Chondrocyte (in vitro differentiated cells): Measurements from ENCODE around the gene CCDC88C. TPM values are rescaled to one million over a fixed set of nuclear protein-coding genes. Genes with fewer than 3 reads are reported as not detected.

Experiments
- DNase-seq: peaks from one replicate; pipeline ENCODE4 v3.0.0; 2021; ENCODE audit warnings: mixed read lengths, low spot score
- H3K27ac Mint-ChIP-seq: one replicate; pipeline ENCODE4 v1.8.0; 2021; ENCODE audit warnings: mild to moderate bottlenecking, moderate library complexity, mixed read lengths; ENCODE audit not compliant: unreplicated experiment
- H3K27me3 Mint-ChIP-seq: 2 replicates; pipeline ENCODE4 v1.8.0; 2021; ENCODE audit warnings: low read depth, mixed read lengths
- H3K36me3 Mint-ChIP-seq: 2 replicates; pipeline ENCODE4 v1.8.0; 2021; ENCODE audit warnings: low read depth, mixed read lengths
- H3K4me1 Mint-ChIP-seq: 2 replicates; pipeline ENCODE4 v1.8.0; 2021; ENCODE audit warnings: low read depth, mild to moderate bottlenecking, mixed read lengths
- H3K4me3 Mint-ChIP-seq: one replicate; pipeline ENCODE4 v1.8.0; 2021; ENCODE audit warnings: mild to moderate bottlenecking, moderate library complexity, mixed read lengths; ENCODE audit not compliant: unreplicated experiment
- H3K9me3 Mint-ChIP-seq: 2 replicates; pipeline ENCODE4 v1.8.0; 2021; ENCODE audit warnings: low read depth, mixed read lengths
- total RNA-seq: library from RNA; stranded (reverse); gene quantifications from 3 replicates; pipeline ENCODE4 v1.2.1, GENCODE V29; 2021
- TF ChIP-seq, protein P1 (sequence below): fragments of 200-600 bp; sonication (generic); IDR thresholded peaks from 2 replicates; pipeline ENCODE4 v1.5.0; 2021; ENCODE audit warnings: antibody characterized with exemption, mild to moderate bottlenecking, moderate library complexity

Gene CCDC88C
- total RNA-seq, 1 donor from 2014 or later: 2.3 TPM

GRCh38 chr14:91387169-91387835 is 30.3 kb downstream of the CCDC88C start:
- DNase-seq: no peak
- TF ChIP-seq, protein P1, sequence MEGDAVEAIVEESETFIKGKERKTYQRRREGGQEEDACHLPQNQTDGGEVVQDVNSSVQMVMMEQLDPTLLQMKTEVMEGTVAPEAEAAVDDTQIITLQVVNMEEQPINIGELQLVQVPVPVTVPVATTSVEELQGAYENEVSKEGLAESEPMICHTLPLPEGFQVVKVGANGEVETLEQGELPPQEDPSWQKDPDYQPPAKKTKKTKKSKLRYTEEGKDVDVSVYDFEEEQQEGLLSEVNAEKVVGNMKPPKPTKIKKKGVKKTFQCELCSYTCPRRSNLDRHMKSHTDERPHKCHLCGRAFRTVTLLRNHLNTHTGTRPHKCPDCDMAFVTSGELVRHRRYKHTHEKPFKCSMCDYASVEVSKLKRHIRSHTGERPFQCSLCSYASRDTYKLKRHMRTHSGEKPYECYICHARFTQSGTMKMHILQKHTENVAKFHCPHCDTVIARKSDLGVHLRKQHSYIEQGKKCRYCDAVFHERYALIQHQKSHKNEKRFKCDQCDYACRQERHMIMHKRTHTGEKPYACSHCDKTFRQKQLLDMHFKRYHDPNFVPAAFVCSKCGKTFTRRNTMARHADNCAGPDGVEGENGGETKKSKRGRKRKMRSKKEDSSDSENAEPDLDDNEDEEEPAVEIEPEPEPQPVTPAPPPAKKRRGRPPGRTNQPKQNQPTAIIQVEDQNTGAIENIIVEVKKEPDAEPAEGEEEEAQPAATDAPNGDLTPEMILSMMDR: no peak

DNA sequence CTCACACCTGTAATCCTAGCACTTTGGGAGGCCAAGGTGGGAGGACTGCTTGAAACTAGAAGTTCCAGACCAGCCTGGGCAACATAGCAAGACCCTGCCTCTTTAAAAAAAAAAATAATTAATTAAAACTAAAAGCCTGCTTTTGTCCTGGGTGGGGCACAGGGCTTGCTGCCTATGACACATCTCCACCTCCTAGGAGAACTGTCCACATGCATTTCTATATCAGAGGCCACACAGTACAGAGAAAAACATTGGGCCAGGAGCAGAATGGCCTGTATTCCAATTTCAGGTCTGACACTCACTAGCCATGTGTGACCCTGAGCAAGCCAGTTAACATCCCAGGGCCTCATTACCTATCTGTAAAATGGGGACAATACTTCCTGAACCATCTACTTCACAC is 31.9 kb downstream of the CCDC88C start:
- peaks cover 18% of the 10 kb centered on the region for H3K4me1 Mint-ChIP-seq
- DNase-seq: no peak
- no peak overlapping the region for H3K4me3 Mint-ChIP-seq
- no peak overlapping the region for H3K27ac Mint-ChIP-seq
- H3K36me3 Mint-ChIP-seq: no peaks in the 10 kb centered on the region
- peaks cover 4% of the 10 kb centered on the region for H3K27me3 Mint-ChIP-seq
- TF ChIP-seq, protein P1: no peak
- no peaks in the 10 kb centered on the region for H3K9me3 Mint-ChIP-seq

More at GRCh38 chr14:91387169-91387835, 30.3 kb downstream of the CCDC88C start:
- H3K36me3 Mint-ChIP-seq: no peaks in the 10 kb centered on the region
- H3K4me3 Mint-ChIP-seq: no peak overlapping the region
- H3K27ac Mint-ChIP-seq: no peak overlapping the region
- H3K4me1 Mint-ChIP-seq: peaks cover 16% of the 10 kb centered on the region
- no peaks in the 10 kb centered on the region for H3K9me3 Mint-ChIP-seq
- peaks cover 8% of the 10 kb centered on the region for H3K27me3 Mint-ChIP-seq

- Mint-ChIP-seq H3K36me3 (no peaks in the 10 kb centered on the region), H3K27ac (no peak overlapping the region), H3K27me3 (peaks cover 4% of the 10 kb centered on the region), H3K4me1 (peaks cover 23% of the 10 kb centered on the region), H3K4me3 (no peak overlapping the region), H3K9me3 (no peaks in the 10 kb centered on the region)
- DNase-seq: no peak
- TF ChIP-seq, protein P1: no peak
These were observed 32.4 kb downstream of the CCDC88C start for GRCh38 chr14:91385224-91385623.

- Mint-ChIP-seq H3K27ac (no peak overlapping the region), H3K27me3 (peaks cover 3% of the 10 kb centered on the region), H3K4me3 (no peak overlapping the region), H3K36me3 (no peaks in the 10 kb centered on the region), H3K9me3 (no peaks in the 10 kb centered on the region), H3K4me1 (peaks cover 28% of the 10 kb centered on the region)
- TF ChIP-seq, protein P1: no peak
- no peak for DNase-seq
These were observed 34.2 kb downstream of the CCDC88C start for GRCh38 chr14:91383439-91383838.

- Mint-ChIP-seq H3K36me3 (no peaks in the 10 kb centered on the region), H3K9me3 (no peaks in the 10 kb centered on the region), H3K4me1 (peaks cover 24% of the 10 kb centered on the region), H3K27ac (no peak overlapping the region), H3K4me3 (no peak overlapping the region), H3K27me3 (peaks cover 4% of the 10 kb centered on the region)
- TF ChIP-seq, protein P1: no peak
- no peak for DNase-seq
These were observed 35.6 kb downstream of the CCDC88C start for GRCh38 chr14:91381801-91382670.
